Trophoblast cell (in vitro differentiated cells and primary cell): ENCODE measurements around the gene AKAP6.

Experiments
- DNase-seq, 2 donors: peaks; one replicate each; pipeline ENCODE4 v3.0.0-alpha.2; 2016
- H2AFZ ChIP-seq: 2 replicates; pipeline ENCODE4 v1.6.1; 2013; ENCODE audit warnings: low read length, moderate library complexity, mild to moderate bottlenecking; ENCODE audit not compliant: insufficient read depth, poor library complexity
- H2AK5ac ChIP-seq: 2 replicates; pipeline ENCODE4 v1.6.1; 2013; ENCODE audit warnings: mild to moderate bottlenecking, low read length
- H2BK120ac ChIP-seq: 2 replicates; pipeline ENCODE4 v1.6.1; 2013; ENCODE audit warnings: low read length, mild to moderate bottlenecking, moderate library complexity; ENCODE audit not compliant: insufficient read depth, poor library complexity
- H2BK12ac ChIP-seq: 2 replicates; pipeline ENCODE4 v1.6.1; 2013; ENCODE audit warnings: mild to moderate bottlenecking, low read length, moderate library complexity
- H2BK5ac ChIP-seq: 2 replicates; pipeline ENCODE4 v1.6.1; 2013; ENCODE audit warnings: low read length, low read depth, moderate library complexity, mild to moderate bottlenecking; ENCODE audit not compliant: poor library complexity
- H3K14ac ChIP-seq: 2 replicates; pipeline ENCODE4 v1.6.1; 2013; ENCODE audit warnings: mild to moderate bottlenecking, low read length
- H3K18ac ChIP-seq: 2 replicates; pipeline ENCODE4 v1.6.1; 2013; ENCODE audit warnings: mild to moderate bottlenecking, low read length
- H3K23ac ChIP-seq: 2 replicates; pipeline ENCODE4 v1.6.1; 2013; ENCODE audit warnings: low read length
- H3K27ac ChIP-seq: 2 replicates; pipeline ENCODE4 v1.5.1; 2013; ENCODE audit warnings: low read depth, mild to moderate bottlenecking, inconsistent platforms, low read length, moderate library complexity
- H3K27me3 ChIP-seq: 2 replicates; pipeline ENCODE4 v1.6.1; 2013; ENCODE audit warnings: inconsistent platforms, mild to moderate bottlenecking, low read length, moderate library complexity; ENCODE audit not compliant: insufficient read depth
- H3K36me3 ChIP-seq, 2 experiments: 1 replicate in 1 of 2; 2 replicates in 1 of 2; pipeline ENCODE4 v1.6.1; 2013; ENCODE audit warnings: low read length in 2 of 2, mild to moderate bottlenecking in 2 of 2, moderate library complexity in 1 of 2; ENCODE audit not compliant: insufficient read depth in 2 of 2, control insufficient read depth in 1 of 2
- H3K4ac ChIP-seq: 2 replicates; pipeline ENCODE4 v1.6.1; 2013; ENCODE audit warnings: low read depth, mild to moderate bottlenecking, low read length, moderate library complexity
- H3K4me1 ChIP-seq, 2 experiments: 1 replicate in 1 of 2; 2 replicates in 1 of 2; pipeline ENCODE4 v1.6.1; 2013; ENCODE audit warnings: low read length in 2 of 2, mild to moderate bottlenecking in 2 of 2, moderate library complexity in 1 of 2; ENCODE audit not compliant: insufficient read depth in 2 of 2, control insufficient read depth in 1 of 2
- H3K4me2 ChIP-seq: 2 replicates; pipeline ENCODE4 v1.6.1; 2013; ENCODE audit warnings: inconsistent platforms, mild to moderate bottlenecking, low read length, moderate library complexity
- H3K4me3 ChIP-seq: 2 replicates; pipeline ENCODE4 v1.5.1; 2013; ENCODE audit warnings: mild to moderate bottlenecking, low read depth, low read length, inconsistent platforms
- H3K79me1 ChIP-seq: one replicate; pipeline ENCODE4 v1.6.1; 2013; ENCODE audit warnings: low read length
- H3K79me2 ChIP-seq: 2 replicates; pipeline ENCODE4 v1.6.1; 2013; ENCODE audit warnings: low read length, mild to moderate bottlenecking; ENCODE audit not compliant: control insufficient read depth, insufficient read depth, poor library complexity
- H3K9ac ChIP-seq: 2 replicates; pipeline ENCODE4 v1.6.1; 2013; ENCODE audit warnings: mild to moderate bottlenecking, low read length
- H3K9me3 ChIP-seq: 2 replicates; pipeline ENCODE4 v1.6.1; 2013; ENCODE audit warnings: low read depth, mild to moderate bottlenecking, control low read depth, inconsistent platforms, low read length; ENCODE audit not compliant: insufficient read depth
- H4K12ac ChIP-seq: 2 replicates; pipeline ENCODE4 v1.6.1; 2013; ENCODE audit warnings: low read depth, mild to moderate bottlenecking, low read length, moderate library complexity
- H4K8ac ChIP-seq: 2 replicates; pipeline ENCODE4 v1.6.1; 2013; ENCODE audit warnings: low read depth, mild to moderate bottlenecking, low read length, moderate library complexity
- H4K91ac ChIP-seq: one replicate; pipeline ENCODE4 v1.6.1; 2013; ENCODE audit warnings: low read depth, mild to moderate bottlenecking, low read length, moderate library complexity
- WGBS: extraction: QIAGEN DNeasy Blood & Tissue Kit; methylation state at CpG from one replicate; pipeline ENCODE4 v1.1.7; 2013; ENCODE audit warnings: missing lambda C conversion rate; ENCODE audit not compliant: insufficient read length, insufficient coverage; ENCODE audit errors: extremely low coverage; 5-methylcytosine and 5-hydroxymethylcytosine counted together

The AKAP6 gene

DNA sequence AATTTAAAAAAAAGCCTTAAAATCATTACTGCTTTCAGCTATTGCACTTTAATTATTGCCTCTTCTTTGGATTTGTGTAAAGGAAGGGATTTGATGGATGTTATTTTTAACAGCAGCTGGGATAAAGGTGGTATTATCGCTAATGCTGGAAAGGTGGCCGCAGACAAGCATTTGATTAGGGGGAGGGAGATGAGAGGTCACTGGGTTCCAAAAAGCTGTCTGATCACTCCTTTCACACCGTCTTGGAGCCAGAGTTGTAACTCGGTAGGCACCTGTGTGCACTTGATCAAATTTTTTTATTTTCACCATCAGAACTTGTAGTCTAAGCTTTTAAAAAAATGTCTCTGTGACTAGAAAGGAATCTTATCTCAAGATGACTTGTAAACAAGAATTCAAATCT is 99.8 kb downstream of the AKAP6 start:
- H3K23ac ChIP-seq: no peak overlapping the region
- no peaks in the 10 kb centered on the region for H3K36me3 ChIP-seq
- H3K14ac ChIP-seq: no peak overlapping the region
- no peak overlapping the region for H3K9ac ChIP-seq
- no CpG with 5 or more reads among the region's 4 CpGs for WGBS
- H3K79me1 ChIP-seq: peaks cover 9% of the 10 kb centered on the region
- H4K12ac ChIP-seq: no peak overlapping the region
- H3K27me3 ChIP-seq: no peaks in the 10 kb centered on the region
- H2AK5ac ChIP-seq: no peak overlapping the region
- no peak overlapping the region for H3K4ac ChIP-seq
- no peak overlapping the region for H3K18ac ChIP-seq
- H2BK120ac ChIP-seq: no peak overlapping the region
- H3K27ac ChIP-seq: no peak overlapping the region
- no peak overlapping the region for H4K8ac ChIP-seq
- no peak overlapping the region for H3K4me3 ChIP-seq
- H3K79me2 ChIP-seq: peaks cover 2% of the 10 kb centered on the region
- no peak for DNase-seq
- no peak overlapping the region for H2AFZ ChIP-seq
- no peak overlapping the region for H4K91ac ChIP-seq
- H2BK5ac ChIP-seq: no peak overlapping the region
- no peaks in the 10 kb centered on the region for H3K9me3 ChIP-seq
- no peak overlapping the region for H2BK12ac ChIP-seq
- H3K4me2 ChIP-seq: no peak overlapping the region
- H3K4me1 ChIP-seq: peaks cover 2 to 6% of the 10 kb centered on the region in 2 experiments

DNA sequence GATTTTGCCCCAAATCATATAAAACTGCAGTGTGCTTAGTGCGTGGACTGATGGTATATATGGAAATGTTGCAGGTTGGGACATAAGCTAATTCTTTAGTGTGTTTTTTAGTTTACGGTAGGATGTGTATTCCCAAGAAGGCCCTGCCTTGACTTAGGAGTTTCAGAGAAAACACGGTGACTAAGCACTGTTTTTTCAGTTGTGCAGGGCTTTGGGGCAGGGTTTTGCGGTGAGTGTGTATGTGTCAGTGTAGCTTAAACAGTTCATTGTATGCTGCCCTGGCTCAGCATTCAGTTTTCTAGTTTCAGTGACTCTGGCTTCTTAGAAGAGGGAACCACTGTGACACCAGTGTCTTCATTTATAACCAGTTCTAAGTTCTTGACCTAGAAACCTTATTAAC is 101.2 kb downstream of the AKAP6 start:
- no peak overlapping the region for H3K4me2 ChIP-seq
- no peak overlapping the region for H4K8ac ChIP-seq
- no peak overlapping the region for H3K4me3 ChIP-seq
- H3K79me1 ChIP-seq: peaks cover 9% of the 10 kb centered on the region
- WGBS: no CpG with 5 or more reads among the region's 4 CpGs
- no peaks in the 10 kb centered on the region for H3K36me3 ChIP-seq
- DNase-seq: no peak
- H3K18ac ChIP-seq: no peak overlapping the region
- H2BK5ac ChIP-seq: no peak overlapping the region
- H3K23ac ChIP-seq: no peak overlapping the region
- no peak overlapping the region for H3K27ac ChIP-seq
- no peak overlapping the region for H4K12ac ChIP-seq
- H3K4ac ChIP-seq: no peak overlapping the region
- H3K27me3 ChIP-seq: no peaks in the 10 kb centered on the region
- no peak overlapping the region for H2AFZ ChIP-seq
- no peak overlapping the region for H2AK5ac ChIP-seq
- no peak overlapping the region for H4K91ac ChIP-seq
- H3K4me1 ChIP-seq: peaks cover 2 to 11% of the 10 kb centered on the region in 2 experiments
- no peak overlapping the region for H3K14ac ChIP-seq
- H2BK120ac ChIP-seq: no peak overlapping the region
- H3K9me3 ChIP-seq: no peaks in the 10 kb centered on the region
- H2BK12ac ChIP-seq: no peak overlapping the region
- H3K9ac ChIP-seq: no peak overlapping the region
- H3K79me2 ChIP-seq: peaks cover 2% of the 10 kb centered on the region

DNA sequence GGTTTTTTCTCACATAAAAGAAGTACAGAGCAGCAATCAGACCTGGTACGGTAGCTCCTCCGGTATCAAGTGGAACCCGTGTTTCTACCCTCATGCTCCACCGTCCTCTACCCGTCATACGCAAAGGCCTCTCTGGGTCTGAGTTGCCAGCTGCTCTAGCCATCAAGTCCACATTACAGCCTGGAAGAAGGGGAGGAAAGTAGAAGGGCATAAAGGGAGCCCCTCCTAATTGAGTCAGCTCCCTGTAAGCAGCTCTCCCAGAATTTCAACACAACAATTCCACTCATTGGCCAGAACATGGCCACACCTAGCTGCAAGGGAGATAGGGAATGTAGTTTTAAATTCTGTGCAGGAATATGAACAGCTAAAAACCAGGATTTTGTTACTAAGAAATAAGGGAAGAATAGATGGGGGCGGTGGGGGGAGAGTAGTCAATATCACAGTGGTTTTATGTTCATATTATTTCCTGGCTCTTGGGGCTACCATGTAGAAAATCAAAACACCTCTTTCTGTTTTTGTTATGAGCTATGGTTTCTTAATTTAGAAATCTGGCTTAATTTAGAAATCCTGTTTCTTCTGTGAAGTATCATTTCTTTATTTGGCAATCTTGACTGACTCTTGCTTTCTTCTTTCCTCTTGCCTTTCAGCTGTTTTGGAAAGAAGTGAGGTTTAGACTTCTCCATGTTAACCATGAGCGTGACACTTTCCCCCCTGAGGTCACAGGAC is 103.9 kb downstream of the AKAP6 start:
- H4K91ac ChIP-seq: peak overlapping the region; percentile 91
- H3K18ac ChIP-seq: peak overlapping the region; percentile 96
- no peak overlapping the region for H3K23ac ChIP-seq
- no peak overlapping the region for H3K4me3 ChIP-seq
- peak overlapping the region; percentile 87 for H3K14ac ChIP-seq
- H3K4me1 ChIP-seq: peaks cover 2 to 8% of the 10 kb centered on the region in 2 experiments
- H2BK5ac ChIP-seq: peak overlapping the region; percentile 59
- peak overlapping the region; percentile 11 for H2BK120ac ChIP-seq
- peaks cover 2% of the 10 kb centered on the region for H3K79me2 ChIP-seq
- no peak overlapping the region for H3K27ac ChIP-seq
- peak overlapping the region; percentile 99 for H2AK5ac ChIP-seq
- H3K4ac ChIP-seq: no peak overlapping the region
- no peak overlapping the region for H4K12ac ChIP-seq
- no peak overlapping the region for H4K8ac ChIP-seq
- no peaks in the 10 kb centered on the region for H3K36me3 ChIP-seq
- H3K4me2 ChIP-seq: no peak overlapping the region
- no peak for DNase-seq
- H3K27me3 ChIP-seq: no peaks in the 10 kb centered on the region
- peak overlapping the region; percentile 1 for H2BK12ac ChIP-seq
- WGBS: no CpG with 5 or more reads among the region's 8 CpGs
- no peaks in the 10 kb centered on the region for H3K9me3 ChIP-seq
- no peak overlapping the region for H2AFZ ChIP-seq
- peaks cover 7% of the 10 kb centered on the region for H3K79me1 ChIP-seq
- no peak overlapping the region for H3K9ac ChIP-seq

DNA sequence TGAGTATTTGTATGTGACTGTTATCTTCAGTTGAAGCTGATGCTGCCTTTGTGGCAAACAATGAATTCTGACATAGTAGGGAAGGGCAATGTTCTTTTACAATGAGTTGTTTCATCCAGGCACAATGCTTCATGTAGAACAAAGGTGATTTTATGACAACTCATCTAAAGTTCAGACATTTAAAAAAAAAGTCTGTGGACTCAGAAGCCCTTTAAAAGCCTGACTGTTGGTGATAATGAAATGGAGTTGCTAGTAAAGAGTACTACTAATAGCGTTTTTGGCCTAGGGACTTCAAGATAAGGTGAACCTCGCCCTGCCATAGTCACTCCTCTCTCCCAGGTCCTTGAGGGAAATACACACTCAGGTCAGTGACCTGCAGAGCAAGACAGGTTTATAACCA is 105.1 kb downstream of the AKAP6 start:
- no peak overlapping the region for H4K91ac ChIP-seq
- H3K4ac ChIP-seq: no peak overlapping the region
- H2BK120ac ChIP-seq: no peak overlapping the region
- no peak overlapping the region for H3K27ac ChIP-seq
- H3K9me3 ChIP-seq: no peaks in the 10 kb centered on the region
- H2BK12ac ChIP-seq: no peak overlapping the region
- no peak overlapping the region for H3K14ac ChIP-seq
- no peaks in the 10 kb centered on the region for H3K27me3 ChIP-seq
- H3K79me1 ChIP-seq: peaks cover 7% of the 10 kb centered on the region
- peaks cover 2 to 8% of the 10 kb centered on the region in 2 experiments for H3K4me1 ChIP-seq
- no peak overlapping the region for H4K8ac ChIP-seq
- no peak overlapping the region for H2AK5ac ChIP-seq
- H2AFZ ChIP-seq: no peak overlapping the region
- no peak overlapping the region for H2BK5ac ChIP-seq
- H3K79me2 ChIP-seq: peaks cover 2% of the 10 kb centered on the region
- no peak overlapping the region for H4K12ac ChIP-seq
- no CpG with 5 or more reads among the region's 2 CpGs for WGBS
- no peak overlapping the region for H3K9ac ChIP-seq
- no peaks in the 10 kb centered on the region for H3K36me3 ChIP-seq
- H3K18ac ChIP-seq: no peak overlapping the region
- no peak overlapping the region for H3K23ac ChIP-seq
- no peak overlapping the region for H3K4me2 ChIP-seq
- H3K4me3 ChIP-seq: no peak overlapping the region
- no peak for DNase-seq
